HepG2 (cell line): ENCODE results near the gene ANKRD11. TPM values are rescaled to one million over a fixed set of nuclear protein-coding genes. Genes with fewer than 3 reads are reported as not detected.

Experiments used
- DPF2 ChIP-seq: sonication (generic); formaldehyde crosslinking; IDR thresholded peaks from 2 replicates; pipeline ENCODE4 v1.4.0; 2020; ENCODE audit warnings: mild to moderate bottlenecking, low read depth, missing genetic modification reagents, borderline replicate concordance
- ELK4 ChIP-seq: sonication (generic); formaldehyde crosslinking; IDR thresholded peaks from 2 replicates; pipeline ENCODE4 v1.9.0; 2021; ENCODE audit warnings: missing genetic modification reagents, borderline replicate concordance
- FOXO4 ChIP-seq: sonication (generic); formaldehyde crosslinking; conservative IDR thresholded peaks from 2 replicates; pipeline ENCODE4 v1.8.1; 2023; ENCODE audit warnings: missing genetic modification reagents
- GABPB1 ChIP-seq: IDR thresholded peaks from 2 replicates; pipeline ENCODE4 v1.6.1; 2016; ENCODE audit warnings: mild to moderate bottlenecking, missing genetic modification reagents, moderate library complexity, missing compliant biosample characterization
- HOMEZ ChIP-seq: IDR thresholded peaks from 2 replicates; pipeline ENCODE4 v1.6.1; 2016; ENCODE audit warnings: low read depth
- KMT2B ChIP-seq: IDR thresholded peaks from 2 replicates; pipeline ENCODE4 v1.6.1; 2016; ENCODE audit warnings: missing genetic modification reagents, missing compliant biosample characterization
- MTA1 ChIP-seq: sonication (generic); formaldehyde crosslinking; IDR thresholded peaks from 2 replicates; pipeline ENCODE4 v1.4.0; 2020; ENCODE audit warnings: missing genetic modification reagents, mild to moderate bottlenecking, borderline replicate concordance
- NCOA5 ChIP-seq: sonication (generic); formaldehyde crosslinking; IDR thresholded peaks from 2 replicates; pipeline ENCODE4 v1.4.0; 2020; ENCODE audit warnings: missing genetic modification reagents
- NFIB ChIP-seq: sonication (generic); formaldehyde crosslinking; IDR thresholded peaks from 2 replicates; pipeline ENCODE4 v1.9.0; 2021; ENCODE audit warnings: missing genetic modification reagents, mild to moderate bottlenecking, borderline replicate concordance
- RFX3 ChIP-seq: IDR thresholded peaks from 2 replicates; pipeline ENCODE4 v1.6.1; 2016; ENCODE audit warnings: missing biosample characterization, missing genetic modification reagents
- SOX5 ChIP-seq: IDR thresholded peaks from 2 replicates; pipeline ENCODE4 v1.6.1; 2016; ENCODE audit warnings: borderline replicate concordance
- ZBED4 ChIP-seq: sonication (generic); formaldehyde crosslinking; IDR thresholded peaks from 2 replicates; pipeline ENCODE4 v1.4.0; 2020; ENCODE audit warnings: missing genetic modification reagents, borderline replicate concordance
- ZMYM4 ChIP-seq: sonication (generic); formaldehyde crosslinking; IDR thresholded peaks from 2 replicates; pipeline ENCODE4 v1.8.1; 2023; ENCODE audit warnings: mild to moderate bottlenecking, missing genetic modification reagents
- polyA plus RNA-seq, 8 experiments: library from polyadenylated mRNA; depleted of rRNA in 3 of 8; stranded (reverse) in 7 of 8; unstranded in 1 of 8; fragments of >200 nt; fragmentation: Illumina TruSeq in 4 of 8; extraction: Trizol in 4 of 8; gene quantifications; 2 replicates each; pipeline versions ENCODE4 v1.2.1 to v1.2.3, GENCODE V29; 2011 to 2016; ENCODE audit warnings: low read depth in 4 of 8, missing spikeins in 1 of 8, mixed read lengths in 1 of 8; ENCODE audit not compliant: insufficient read depth in 1 of 8
- total RNA-seq, 5 experiments: library from RNA; depleted of rRNA; stranded (reverse); fragments of >200 nt; fragmentation: Illumina TruSeq; extraction: Trizol; gene quantifications; 2 replicates each; pipeline ENCODE4 v1.2.3, GENCODE V29; 2016; ENCODE audit warnings: low read depth in 1 of 5
- TF ChIP-seq, protein P1 (sequence below): sonication (generic); formaldehyde crosslinking; IDR thresholded peaks from 2 replicates; pipeline ENCODE4 v1.5.0; 2020; ENCODE audit warnings: mild to moderate bottlenecking, missing genetic modification reagents
- TF ChIP-seq, protein P2 (sequence below): sonication (generic); formaldehyde crosslinking; IDR thresholded peaks from 2 replicates; pipeline ENCODE4 v1.5.0; 2020; ENCODE audit warnings: missing genetic modification reagents
- TF ChIP-seq, protein P3 (sequence below): sonication (generic); formaldehyde crosslinking; IDR thresholded peaks from 2 replicates; pipeline ENCODE4 v1.5.0; 2020; ENCODE audit warnings: missing genetic modification reagents

ANKRD11 gene
- total and polyA plus RNA-seq, 2 of the 13 experiments (the other 11 are each of a cell fraction or from before 2014, with no cell fraction given) = 21.4 to 38.4 TPM

DNA sequence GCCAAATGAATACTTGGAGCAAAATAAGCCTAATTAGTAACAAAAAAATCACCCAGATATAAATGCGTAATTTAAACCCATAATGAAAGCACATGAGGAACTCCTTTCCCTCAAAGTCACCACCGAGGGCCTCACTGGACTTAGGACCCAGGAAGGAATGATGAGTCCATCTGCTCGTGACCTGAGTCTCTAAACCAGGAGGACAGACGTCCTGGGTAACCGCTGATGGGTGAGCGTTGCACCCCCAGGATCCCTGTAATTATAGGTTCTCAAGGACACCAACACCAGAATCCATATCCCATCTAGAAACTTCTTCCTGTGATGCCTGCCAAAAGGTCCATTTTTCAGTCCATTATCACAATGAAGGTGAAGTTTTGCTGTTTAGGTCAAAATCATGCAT lies 151.5 kb downstream of the ANKRD11 start (continued):
- TF ChIP-seq ZBED4 (CRISPR knock-in tag) (no peak), NCOA5 (CRISPR knock-in tag) (no peak), FOXO4 (CRISPR knock-in tag) (no peak), ZMYM4 (CRISPR knock-in tag) (peak; percentile 51), ELK4 (CRISPR knock-in tag) (no peak), RFX3 (no peak), MTA1 (CRISPR knock-in tag) (no peak; the same call in 1 of the 2 replicates), DPF2 (CRISPR knock-in tag) (peak; percentile 74), NFIB (CRISPR knock-in tag) (no peak), KMT2B (CRISPR knock-in tag) (0 out of 2 replicates have a peak, but pooled peaks have one; percentile 22), SOX5 (CRISPR knock-in tag) (peak; percentile 47; the same call in 1 of the 2 replicates), HOMEZ (CRISPR knock-in tag) (no peak; the same call in 1 of the 2 replicates), GABPB1 (0 out of 2 replicates have a peak, but pooled peaks have one; percentile 22)
- TF ChIP-seq, protein P1, sequence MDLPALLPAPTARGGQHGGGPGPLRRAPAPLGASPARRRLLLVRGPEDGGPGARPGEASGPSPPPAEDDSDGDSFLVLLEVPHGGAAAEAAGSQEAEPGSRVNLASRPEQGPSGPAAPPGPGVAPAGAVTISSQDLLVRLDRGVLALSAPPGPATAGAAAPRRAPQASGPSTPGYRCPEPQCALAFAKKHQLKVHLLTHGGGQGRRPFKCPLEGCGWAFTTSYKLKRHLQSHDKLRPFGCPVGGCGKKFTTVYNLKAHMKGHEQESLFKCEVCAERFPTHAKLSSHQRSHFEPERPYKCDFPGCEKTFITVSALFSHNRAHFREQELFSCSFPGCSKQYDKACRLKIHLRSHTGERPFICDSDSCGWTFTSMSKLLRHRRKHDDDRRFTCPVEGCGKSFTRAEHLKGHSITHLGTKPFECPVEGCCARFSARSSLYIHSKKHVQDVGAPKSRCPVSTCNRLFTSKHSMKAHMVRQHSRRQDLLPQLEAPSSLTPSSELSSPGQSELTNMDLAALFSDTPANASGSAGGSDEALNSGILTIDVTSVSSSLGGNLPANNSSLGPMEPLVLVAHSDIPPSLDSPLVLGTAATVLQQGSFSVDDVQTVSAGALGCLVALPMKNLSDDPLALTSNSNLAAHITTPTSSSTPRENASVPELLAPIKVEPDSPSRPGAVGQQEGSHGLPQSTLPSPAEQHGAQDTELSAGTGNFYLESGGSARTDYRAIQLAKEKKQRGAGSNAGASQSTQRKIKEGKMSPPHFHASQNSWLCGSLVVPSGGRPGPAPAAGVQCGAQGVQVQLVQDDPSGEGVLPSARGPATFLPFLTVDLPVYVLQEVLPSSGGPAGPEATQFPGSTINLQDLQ (CRISPR knock-in tag) = no peak
- TF ChIP-seq, protein P2, sequence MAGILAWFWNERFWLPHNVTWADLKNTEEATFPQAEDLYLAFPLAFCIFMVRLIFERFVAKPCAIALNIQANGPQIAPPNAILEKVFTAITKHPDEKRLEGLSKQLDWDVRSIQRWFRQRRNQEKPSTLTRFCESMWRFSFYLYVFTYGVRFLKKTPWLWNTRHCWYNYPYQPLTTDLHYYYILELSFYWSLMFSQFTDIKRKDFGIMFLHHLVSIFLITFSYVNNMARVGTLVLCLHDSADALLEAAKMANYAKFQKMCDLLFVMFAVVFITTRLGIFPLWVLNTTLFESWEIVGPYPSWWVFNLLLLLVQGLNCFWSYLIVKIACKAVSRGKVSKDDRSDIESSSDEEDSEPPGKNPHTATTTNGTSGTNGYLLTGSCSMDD (CRISPR knock-in tag) = no peak
- TF ChIP-seq, protein P3, sequence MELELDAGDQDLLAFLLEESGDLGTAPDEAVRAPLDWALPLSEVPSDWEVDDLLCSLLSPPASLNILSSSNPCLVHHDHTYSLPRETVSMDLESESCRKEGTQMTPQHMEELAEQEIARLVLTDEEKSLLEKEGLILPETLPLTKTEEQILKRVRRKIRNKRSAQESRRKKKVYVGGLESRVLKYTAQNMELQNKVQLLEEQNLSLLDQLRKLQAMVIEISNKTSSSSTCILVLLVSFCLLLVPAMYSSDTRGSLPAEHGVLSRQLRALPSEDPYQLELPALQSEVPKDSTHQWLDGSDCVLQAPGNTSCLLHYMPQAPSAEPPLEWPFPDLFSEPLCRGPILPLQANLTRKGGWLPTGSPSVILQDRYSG (CRISPR knock-in tag) = no peak
